ENCODE measurements around the gene ACBD6. TPM values are rescaled to one million over a fixed set of nuclear protein-coding genes. Genes with fewer than 3 reads are reported as not detected.
"Not testable (repeated sequence)": the region's sequence is repeated elsewhere in the genome, so short reads cannot be mapped to it uniquely, and the experiment has no call there.

The ACBD6 gene
- total RNA-seq, 3 donors from 2014 or later (not counting 1 experiment from before 2014, with no cell fraction given): 29.8 to 47.3 (median 41.9) TPM

DNA sequence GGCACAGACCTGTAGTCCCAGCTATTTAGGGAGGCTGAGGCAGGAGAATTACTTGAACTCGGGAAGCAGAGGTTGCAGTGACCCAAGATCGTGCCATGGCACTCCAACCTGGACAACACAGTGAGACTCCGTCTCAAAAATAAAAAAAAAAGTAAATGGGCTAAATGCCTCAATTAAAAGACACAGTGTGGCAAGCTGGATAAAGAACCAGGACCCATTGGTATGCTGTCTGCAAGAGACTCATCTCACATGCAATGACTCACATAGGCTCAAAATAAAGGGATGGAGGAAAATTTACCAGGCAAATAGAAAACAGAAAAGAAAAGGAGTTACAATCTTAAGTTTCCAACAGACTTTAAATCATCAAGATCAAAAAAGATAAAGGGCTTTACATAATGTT, 40.3 kb downstream of the ACBD6 start:
- intact Hi-C loops (cut with micrococcal nuclease): no loop called here
- no peaks in the 10 kb centered on the region for H3K27me3 ChIP-seq (ENCODE audit: control insufficient read depth, insufficient read depth, low read length)
- H3K9me3 ChIP-seq (ENCODE audit: control insufficient read depth, insufficient read depth, low read length): peaks cover 4% of the 10 kb centered on the region
- TF ChIP-seq, protein P1, sequence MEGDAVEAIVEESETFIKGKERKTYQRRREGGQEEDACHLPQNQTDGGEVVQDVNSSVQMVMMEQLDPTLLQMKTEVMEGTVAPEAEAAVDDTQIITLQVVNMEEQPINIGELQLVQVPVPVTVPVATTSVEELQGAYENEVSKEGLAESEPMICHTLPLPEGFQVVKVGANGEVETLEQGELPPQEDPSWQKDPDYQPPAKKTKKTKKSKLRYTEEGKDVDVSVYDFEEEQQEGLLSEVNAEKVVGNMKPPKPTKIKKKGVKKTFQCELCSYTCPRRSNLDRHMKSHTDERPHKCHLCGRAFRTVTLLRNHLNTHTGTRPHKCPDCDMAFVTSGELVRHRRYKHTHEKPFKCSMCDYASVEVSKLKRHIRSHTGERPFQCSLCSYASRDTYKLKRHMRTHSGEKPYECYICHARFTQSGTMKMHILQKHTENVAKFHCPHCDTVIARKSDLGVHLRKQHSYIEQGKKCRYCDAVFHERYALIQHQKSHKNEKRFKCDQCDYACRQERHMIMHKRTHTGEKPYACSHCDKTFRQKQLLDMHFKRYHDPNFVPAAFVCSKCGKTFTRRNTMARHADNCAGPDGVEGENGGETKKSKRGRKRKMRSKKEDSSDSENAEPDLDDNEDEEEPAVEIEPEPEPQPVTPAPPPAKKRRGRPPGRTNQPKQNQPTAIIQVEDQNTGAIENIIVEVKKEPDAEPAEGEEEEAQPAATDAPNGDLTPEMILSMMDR (IDR thresholded peaks at IDR 0.05): no peak
- Mint-ChIP-seq H3K4me1 (peaks cover 28 to 31% of the 10 kb centered on the region in 2 donors), H3K36me3 (peaks cover 37% of the 10 kb centered on the region), H3K27ac (no peak overlapping the region), H3K4me3 (no peak overlapping the region), H3K9me3 (peaks cover 6 to 13% of the 10 kb centered on the region in 2 donors), H3K27me3 (ENCODE audit: low read depth in 2 of 2) (no peaks in the 10 kb centered on the region)
- ATAC-seq: no peak
- H3K4me3 ChIP-seq (ENCODE audit: low read length): no peak overlapping the region
- 99% methylated on average over 3 of the region's 3 CpGs for WGBS (ENCODE audit: insufficient coverage)
- H3K27ac ChIP-seq (ENCODE audit: low read length): no peak overlapping the region
- no peaks in the 10 kb centered on the region for H3K36me3 ChIP-seq (ENCODE audit: control insufficient read depth, insufficient read depth, low read length)
- H3K4me1 ChIP-seq (ENCODE audit: control insufficient read depth, insufficient read depth, low read length): no peaks in the 10 kb centered on the region
- no peak for DNase-seq

DNA sequence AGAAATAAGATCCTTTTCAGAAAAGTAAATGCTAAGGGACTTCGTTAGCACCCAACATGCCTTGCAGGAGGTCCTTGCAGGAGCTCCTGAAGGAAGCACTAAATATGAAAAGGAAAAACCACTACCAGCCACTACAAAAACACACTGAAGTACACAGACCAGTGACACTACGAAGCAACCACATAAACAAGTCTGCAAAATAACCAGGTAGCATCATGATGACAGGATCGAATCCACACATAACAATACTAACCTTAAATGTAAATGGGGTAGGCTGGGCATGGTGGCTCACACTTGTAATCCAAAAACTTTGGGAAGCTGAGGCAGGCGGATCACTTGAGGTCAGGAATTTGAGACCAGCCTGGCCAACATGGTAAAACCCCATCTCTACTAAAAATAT, 40.7 kb downstream of the ACBD6 start:
- H3K36me3 Mint-ChIP-seq: peaks cover 37% of the 10 kb centered on the region
- H3K4me1 ChIP-seq (ENCODE audit: control insufficient read depth, insufficient read depth, low read length); intact Hi-C loops (cut with micrococcal nuclease); H3K36me3 ChIP-seq (ENCODE audit: control insufficient read depth, insufficient read depth, low read length); DNase-seq; H3K4me3 ChIP-seq (ENCODE audit: low read length); H3K27me3 Mint-ChIP-seq (ENCODE audit: low read depth in 2 of 2); H3K9me3 ChIP-seq (ENCODE audit: control insufficient read depth, insufficient read depth, low read length); H3K27me3 ChIP-seq (ENCODE audit: control insufficient read depth, insufficient read depth, low read length); ATAC-seq; H3K27ac ChIP-seq (ENCODE audit: low read length); H3K27ac Mint-ChIP-seq; H3K4me3 Mint-ChIP-seq: not testable (repeated sequence)
- peaks cover 6 to 13% of the 10 kb centered on the region in 2 donors for H3K9me3 Mint-ChIP-seq
- H3K4me1 Mint-ChIP-seq: peaks cover 28 to 35% of the 10 kb centered on the region in 2 donors
- WGBS (ENCODE audit: insufficient coverage): 100% methylated on average over 4 of the region's 4 CpGs

DNA sequence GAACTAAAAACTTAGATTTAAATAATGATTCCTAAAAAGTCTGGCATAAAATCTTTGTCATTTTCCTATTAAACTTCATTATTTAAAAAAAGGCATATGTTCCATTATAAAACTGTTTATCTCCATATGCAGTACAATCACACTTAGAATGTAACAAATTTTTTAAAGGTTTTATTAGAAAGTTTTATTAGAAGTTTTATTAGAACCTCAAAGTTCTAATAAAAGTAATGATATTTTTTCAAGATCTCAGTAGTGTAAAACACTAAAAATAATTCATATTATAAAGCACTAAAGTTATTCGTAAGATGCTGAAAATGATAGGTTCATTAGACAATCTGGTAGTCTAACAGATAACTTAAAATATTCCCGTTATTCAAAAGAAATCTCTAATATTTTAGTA, 43.6 kb downstream of the ACBD6 start:
- Histone ChIP-seq H3K27me3 (ENCODE audit: control insufficient read depth, insufficient read depth, low read length) (no peaks in the 10 kb centered on the region), H3K36me3 (ENCODE audit: control insufficient read depth, insufficient read depth, low read length) (no peaks in the 10 kb centered on the region), H3K4me3 (ENCODE audit: low read length) (no peak overlapping the region), H3K9me3 (ENCODE audit: control insufficient read depth, insufficient read depth, low read length) (peaks cover 4% of the 10 kb centered on the region), H3K27ac (ENCODE audit: low read length) (no peak overlapping the region), H3K4me1 (ENCODE audit: control insufficient read depth, insufficient read depth, low read length) (no peaks in the 10 kb centered on the region)
- H3K4me1 Mint-ChIP-seq: peaks cover 16 to 35% of the 10 kb centered on the region in 2 donors
- peaks cover 31% of the 10 kb centered on the region for H3K36me3 Mint-ChIP-seq
- H3K27me3 Mint-ChIP-seq (ENCODE audit: low read depth in 2 of 2): no peaks in the 10 kb centered on the region
- H3K27ac Mint-ChIP-seq: no peak overlapping the region
- no CpG with 5 or more reads among the region's 2 CpGs for WGBS (ENCODE audit: insufficient coverage)
- H3K9me3 Mint-ChIP-seq: peaks cover 5 to 10% of the 10 kb centered on the region in 2 donors
- H3K4me3 Mint-ChIP-seq: no peak overlapping the region
- TF ChIP-seq, protein P1 (IDR thresholded peaks at IDR 0.05): no peak
- ATAC-seq (no peak), DNase-seq (no peak)
- intact Hi-C loops (cut with micrococcal nuclease): no loop called here

DNA sequence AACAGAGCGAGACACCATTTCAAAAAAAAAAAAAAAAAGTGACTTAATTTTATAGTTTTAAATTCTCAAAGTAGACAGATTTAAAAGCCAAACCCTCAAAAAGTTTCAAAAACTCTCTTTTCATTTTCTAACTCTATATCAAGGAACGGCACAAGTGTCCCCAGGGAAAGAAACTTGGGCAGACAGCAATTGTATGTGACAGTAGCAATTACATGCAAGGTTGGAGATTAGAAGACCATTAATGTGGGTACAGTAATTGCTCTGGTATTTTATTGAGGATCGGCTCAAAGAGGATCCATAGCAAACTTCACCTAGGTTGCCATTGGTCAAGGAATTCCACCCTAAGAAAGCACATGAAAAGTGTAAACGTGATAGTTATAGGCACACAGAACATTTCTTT, 46.2 kb downstream of the ACBD6 start:
- H3K9me3 ChIP-seq (ENCODE audit: control insufficient read depth, insufficient read depth, low read length): no peaks in the 10 kb centered on the region
- no peak for ATAC-seq
- intact Hi-C loops (cut with micrococcal nuclease): no loop called here
- H3K36me3 ChIP-seq (ENCODE audit: control insufficient read depth, insufficient read depth, low read length): peaks cover under 1% of the 10 kb centered on the region
- no peak for DNase-seq
- no peaks in the 10 kb centered on the region for H3K27me3 ChIP-seq (ENCODE audit: control insufficient read depth, insufficient read depth, low read length)
- no peak overlapping the region for H3K4me3 ChIP-seq (ENCODE audit: low read length)
- peaks cover 19 to 45% of the 10 kb centered on the region in 2 donors for H3K4me1 Mint-ChIP-seq
- H3K27me3 Mint-ChIP-seq (ENCODE audit: low read depth in 2 of 2): no peaks in the 10 kb centered on the region
- 89% methylated on average over 3 of the region's 4 CpGs for WGBS (ENCODE audit: insufficient coverage)
- TF ChIP-seq, protein P1 (IDR thresholded peaks at IDR 0.05): no peak
- H3K36me3 Mint-ChIP-seq: peaks cover 27% of the 10 kb centered on the region
- no peak overlapping the region for H3K27ac Mint-ChIP-seq
- H3K9me3 Mint-ChIP-seq: peaks cover 5 to 6% of the 10 kb centered on the region in 2 donors
- no peak overlapping the region for H3K27ac ChIP-seq (ENCODE audit: low read length)
- no peaks in the 10 kb centered on the region for H3K4me1 ChIP-seq (ENCODE audit: control insufficient read depth, insufficient read depth, low read length)
- H3K4me3 Mint-ChIP-seq: no peak overlapping the region
